Liver (tissue), 9 donors: ENCODE data around the gene RARB. TPM values are rescaled to one million over a fixed set of nuclear protein-coding genes. Genes with fewer than 3 reads are reported as not detected.

ENCODE experiments used
- DNase-seq: peaks from one replicate; pipeline ENCODE4 v3.0.0-alpha.2; 2017; ENCODE audit warnings: low spot score
- H3K27ac ChIP-seq, 2 donors: one replicate each; pipeline ENCODE4 v1.7.0; 2013; ENCODE audit warnings: inconsistent platforms in 2 of 2, low read length in 2 of 2, control low read depth in 1 of 2, low read depth in 1 of 2, mild to moderate bottlenecking in 1 of 2
- H3K27me3 ChIP-seq, 4 donors: one replicate each; pipeline versions ENCODE4 v1.6.1 to v1.7.0; 2013; ENCODE audit warnings: low read length in 3 of 4, inconsistent platforms in 1 of 4, mild to moderate bottlenecking in 1 of 4, moderate library complexity in 1 of 4; ENCODE audit not compliant: control insufficient read depth in 4 of 4, insufficient read depth in 4 of 4
- H3K36me3 ChIP-seq, 4 donors: one replicate each; pipeline versions ENCODE4 v1.6.1 to v1.7.0; 2013; ENCODE audit warnings: low read length in 3 of 4, mild to moderate bottlenecking in 3 of 4, low read depth in 1 of 4, moderate library complexity in 1 of 4; ENCODE audit not compliant: control insufficient read depth in 4 of 4, insufficient read depth in 3 of 4
- H3K4me1 ChIP-seq, 4 donors: one replicate each; pipeline versions ENCODE4 v1.6.1 to v1.7.0; 2013; ENCODE audit warnings: low read length in 3 of 4, mild to moderate bottlenecking in 3 of 4, moderate library complexity in 1 of 4; ENCODE audit not compliant: control insufficient read depth in 4 of 4, insufficient read depth in 4 of 4
- H3K4me3 ChIP-seq, 3 donors: one replicate each; pipeline versions ENCODE4 v1.6.1 to v1.7.0; 2013; ENCODE audit warnings: low read length in 3 of 3, control low read depth in 1 of 3, low read depth in 1 of 3, mild to moderate bottlenecking in 1 of 3
- H3K9ac ChIP-seq, 2 donors: one replicate each; pipeline ENCODE4 v1.7.0; 2013; ENCODE audit warnings: low read length in 2 of 2, mild to moderate bottlenecking in 2 of 2, moderate library complexity in 2 of 2, control low read depth in 1 of 2, low read depth in 1 of 2
- H3K9me3 ChIP-seq, 4 donors: one replicate each; pipeline versions ENCODE4 v1.6.1 to v1.7.0; 2013; ENCODE audit warnings: low read length in 3 of 4; ENCODE audit not compliant: control insufficient read depth in 4 of 4
- ATF3 ChIP-seq: IDR thresholded peaks from 2 replicates; pipeline ENCODE4 v1.6.1; 2016; ENCODE audit warnings: antibody characterized with exemption
- CTCF ChIP-seq: fragments of 150-350 bp; IDR thresholded peaks from 2 replicates; pipeline ENCODE4 v1.5.1; 2017; ENCODE audit warnings: improper control_type of control experiment, low read depth, low read length; ENCODE audit not compliant: missing input control
- EGR1 ChIP-seq, 2 donors: IDR thresholded peaks; 2 replicates each; pipeline ENCODE4 v1.6.1; 2016 to 2018; ENCODE audit warnings: antibody characterized with exemption in 2 of 2, low read depth in 2 of 2
- FOXA1 ChIP-seq: IDR thresholded peaks from 2 replicates; pipeline ENCODE4 v1.6.1; 2016; ENCODE audit warnings: antibody characterized with exemption
- FOXA2 ChIP-seq: IDR thresholded peaks from 2 replicates; pipeline ENCODE4 v1.6.1; 2016; ENCODE audit warnings: antibody characterized with exemption
- GABPA ChIP-seq, 2 donors: IDR thresholded peaks in 1 of 2; conservative IDR thresholded peaks in 1 of 2; 2 replicates each; pipeline ENCODE4 v1.6.1; 2016; ENCODE audit warnings: antibody characterized with exemption in 2 of 2, mild to moderate bottlenecking in 1 of 2, moderate library complexity in 1 of 2
- HNF4A ChIP-seq, 2 donors: conservative IDR thresholded peaks; 2 replicates each; pipeline ENCODE4 v1.6.1; 2016; ENCODE audit warnings: antibody characterized with exemption in 2 of 2, mild to moderate bottlenecking in 2 of 2
- HNF4G ChIP-seq: IDR thresholded peaks from 2 replicates; pipeline ENCODE4 v1.6.1; 2016; ENCODE audit warnings: antibody characterized with exemption
- JUND ChIP-seq, 2 donors: IDR thresholded peaks; 2 replicates each; pipeline ENCODE4 v1.6.1; 2016; ENCODE audit warnings: antibody characterized with exemption in 2 of 2
- MAX ChIP-seq: IDR thresholded peaks from 2 replicates; pipeline ENCODE4 v1.6.1; 2016; ENCODE audit warnings: antibody characterized with exemption
- NR2F2 ChIP-seq: IDR thresholded peaks from 2 replicates; pipeline ENCODE4 v1.6.1; 2016; ENCODE audit warnings: antibody characterized with exemption
- RAD21 ChIP-seq, 2 donors: IDR thresholded peaks; 2 replicates each; pipeline ENCODE4 v1.6.1; 2016; ENCODE audit warnings: antibody characterized with exemption in 2 of 2, mild to moderate bottlenecking in 2 of 2
- REST ChIP-seq: IDR thresholded peaks from 2 replicates; pipeline ENCODE4 v1.6.1; 2016; ENCODE audit warnings: antibody characterized with exemption, mild to moderate bottlenecking
- RXRA ChIP-seq, 2 donors: IDR thresholded peaks; 2 replicates each; pipeline ENCODE4 v1.6.1; 2017 to 2018; ENCODE audit warnings: antibody characterized with exemption in 2 of 2, mild to moderate bottlenecking in 1 of 2
- SP1 ChIP-seq: IDR thresholded peaks from 2 replicates; pipeline ENCODE4 v1.6.1; 2018; ENCODE audit warnings: antibody characterized with exemption, mild to moderate bottlenecking
- TAF1 ChIP-seq: conservative IDR thresholded peaks from 2 replicates; pipeline ENCODE4 v1.6.1; 2016; ENCODE audit warnings: antibody characterized with exemption, mild to moderate bottlenecking
- YY1 ChIP-seq: IDR thresholded peaks from 2 replicates; pipeline ENCODE4 v1.6.1; 2016; ENCODE audit warnings: antibody characterized with exemption, mild to moderate bottlenecking
- ZBTB33 ChIP-seq: IDR thresholded peaks from 2 replicates; pipeline ENCODE4 v1.6.1; 2016; ENCODE audit warnings: antibody characterized with exemption
- WGBS: extraction: QIAGEN DNeasy Blood & Tissue Kit; methylation state at CpG from one replicate; pipeline ENCODE4 v1.1.7; 2013; 5-methylcytosine and 5-hydroxymethylcytosine counted together
- polyA plus RNA-seq, 2 donors: library from polyadenylated mRNA; stranded (reverse) in 1 of 2; unstranded in 1 of 2; fragments of 200-250 nt in 1 of 2; fragments of >200 nt in 1 of 2; fragmentation: Nextera tagmentation in 1 of 2; extraction: Ambion mirVana in 1 of 2; gene quantifications; one replicate each; pipeline versions ENCODE4 v1.2.1 to v1.2.3, GENCODE V29; 2013 to 2015
- total RNA-seq, 2 donors: library from RNA; depleted of rRNA; stranded (reverse); fragments of >200 nt; gene quantifications; one replicate each; pipeline ENCODE4 v1.2.3, GENCODE V29; 2014
- donor health status: healthy.
- donor health status: healthy.
- donor health status: healthy.
- donor health status: healthy.
- donor health status: healthy.

The RARB gene
- total and polyA plus RNA-seq, 4 donors: 2.1 to 3.3 (median 2.3) TPM

- WGBS: 95% methylated on average over 5 of the region's 5 CpGs
- H3K4me1 ChIP-seq: no peaks in the 10 kb centered on the region
- no peaks in the 10 kb centered on the region for H3K27me3 ChIP-seq
- TF ChIP-seq RAD21 (IDR thresholded peaks at IDR 0.05): no peak
- TF ChIP-seq YY1: no peak
- TF ChIP-seq EGR1 (IDR thresholded peaks at IDR 0.05; ENCODE audit: low read depth in 2 of 2): no peak
- TF ChIP-seq HNF4A (conservative IDR thresholded peaks at IDR 0.05): no peak
- no peak for TF ChIP-seq CTCF
- TF ChIP-seq ZBTB33: no peak
- TF ChIP-seq RXRA (IDR thresholded peaks at IDR 0.05): no peak
- TF ChIP-seq HNF4G: no peak
- no peak for TF ChIP-seq ATF3
- no peak for TF ChIP-seq FOXA2
- TF ChIP-seq GABPA (IDR thresholded peaks at IDR 0.05 in 1 of 2, conservative IDR thresholded peaks at IDR 0.05 in 1 of 2): no peak
- TF ChIP-seq NR2F2: no peak
- TF ChIP-seq TAF1: no peak
- TF ChIP-seq SP1: no peak
- no peak for TF ChIP-seq JUND (IDR thresholded peaks at IDR 0.05)
- no peak for TF ChIP-seq REST
- no peak for TF ChIP-seq FOXA1
- TF ChIP-seq MAX: no peak
- no peak for DNase-seq
- H3K9me3 ChIP-seq: no peaks in the 10 kb centered on the region
- H3K36me3 ChIP-seq: no peaks in the 10 kb centered on the region
- no peak overlapping the region for H3K9ac ChIP-seq
- H3K27ac ChIP-seq: no peak overlapping the region
- H3K4me3 ChIP-seq: no peak overlapping the region
Measured at GRCh38 chr3:25472153-25472552, 44.1 kb downstream of the RARB start.
